NCI-H2227 treated with DMSO at 0.1 percent for 48 hours (cell line): ENCODE data around the gene USP35.
"Not testable (repeated sequence)": the region's sequence is repeated elsewhere in the genome, so short reads cannot be mapped to it uniquely, and the experiment has no call there.

ENCODE experiments used
- DNase-seq: peaks from one replicate; lab custom pipeline; 2025; lab: John Stamatoyannopoulos, UW

Gene USP35

DNA sequence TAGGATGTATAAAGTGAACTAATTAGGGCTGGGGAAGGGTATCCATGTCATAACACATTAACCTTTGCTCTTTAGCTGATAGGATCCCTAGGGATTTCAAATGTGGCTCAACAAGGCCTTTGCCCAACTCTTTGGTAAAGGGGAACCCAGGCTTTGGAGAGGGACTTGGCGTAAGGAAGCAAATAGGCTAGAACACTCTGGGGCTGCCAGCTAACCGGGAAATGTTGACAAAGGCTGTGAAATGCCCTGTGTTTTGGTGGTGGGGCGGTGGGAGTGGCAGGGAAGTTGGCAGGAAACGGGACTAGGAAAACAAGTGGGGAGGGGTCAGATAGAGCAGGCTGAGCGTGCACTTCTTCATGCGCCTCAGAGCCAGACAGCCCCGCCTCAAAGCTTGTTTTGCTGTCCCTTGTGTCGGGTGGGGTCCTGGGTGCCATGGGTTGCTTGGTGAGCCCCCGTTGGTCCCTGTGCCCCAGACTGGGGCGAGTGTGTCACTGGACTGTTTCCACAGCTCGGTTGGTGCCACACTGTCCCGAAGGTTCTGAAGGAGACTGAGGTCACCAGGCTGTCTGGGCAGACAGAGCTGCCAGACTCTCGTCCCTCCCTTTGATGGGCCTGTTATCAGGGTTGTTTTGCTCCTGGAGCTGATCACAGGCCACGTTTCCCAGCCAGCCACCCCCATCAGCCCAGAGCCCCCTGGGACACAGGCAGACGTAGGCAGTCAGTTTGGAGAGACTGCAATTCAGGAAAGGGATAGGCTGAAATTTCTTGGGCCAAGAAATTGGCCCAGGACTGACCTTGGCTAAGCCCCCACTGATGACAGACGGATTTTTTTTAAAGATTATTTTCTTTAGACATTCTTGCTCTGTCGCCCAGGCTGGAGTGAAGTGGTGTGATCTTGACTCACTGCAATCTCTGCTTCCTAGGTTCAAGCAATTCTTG is 19.9 kb upstream of the USP35 start:
- DNase-seq: no peak

DNA sequence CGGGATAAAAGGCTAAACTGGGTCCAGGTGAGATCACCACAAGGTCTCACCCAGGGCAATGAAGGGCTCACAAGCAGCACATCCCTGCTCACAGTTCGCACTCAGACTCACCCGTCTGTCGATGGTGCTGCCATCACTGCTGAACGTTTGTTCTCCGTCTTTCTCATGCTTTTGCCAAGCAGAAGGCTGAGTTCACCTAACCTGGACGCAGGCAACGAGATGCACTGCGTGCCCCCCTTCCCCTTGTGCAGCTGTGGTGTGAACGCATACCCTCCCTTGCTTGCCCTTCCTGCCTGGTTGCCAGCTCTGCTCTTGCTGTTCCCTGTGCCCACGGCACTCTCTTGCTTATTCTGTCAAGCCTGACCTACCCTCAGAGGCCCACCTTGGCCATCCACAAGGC is 18.3 kb upstream of the USP35 start:
- DNase-seq: no peak

DNA sequence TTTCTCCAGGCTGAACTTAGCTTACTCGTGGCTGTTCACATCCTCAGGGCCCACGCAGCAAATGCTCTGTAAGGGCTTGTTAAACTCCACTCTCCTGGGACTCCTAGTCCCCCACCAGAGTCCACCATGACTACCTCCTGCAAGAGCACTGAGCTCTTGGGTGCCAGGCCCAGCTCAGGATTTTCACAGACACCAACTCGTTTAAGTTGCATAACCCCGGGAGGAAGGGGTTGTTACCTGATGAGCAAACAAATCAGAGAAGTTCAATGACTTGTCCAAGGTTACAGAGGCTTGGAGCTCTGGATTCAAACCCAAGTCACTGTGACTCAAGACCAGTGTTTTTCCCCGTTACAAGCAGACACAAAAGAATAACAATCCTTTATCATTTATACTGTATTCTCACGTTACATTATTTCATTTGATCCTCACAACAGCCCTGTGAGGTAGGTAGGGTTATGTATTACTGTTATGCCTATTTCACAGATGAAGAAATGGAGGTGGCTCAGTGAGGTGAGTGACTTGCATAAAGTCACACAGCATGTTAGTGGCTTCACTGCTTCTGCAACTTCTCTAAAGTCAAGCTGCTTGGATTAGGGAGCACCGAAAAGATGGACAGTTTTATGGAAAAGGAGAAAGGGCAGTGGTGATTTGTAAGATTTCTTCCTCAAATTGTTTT is 17.7 kb upstream of the USP35 start:
- no peak for DNase-seq

GRCh38 chr11:78171951-78172350 is 16.8 kb upstream of the USP35 start:
- DNase-seq: no peak

GRCh38 chr11:78175862-78176261 is 12.9 kb upstream of the USP35 start:
- DNase-seq: not testable (repeated sequence)

DNA sequence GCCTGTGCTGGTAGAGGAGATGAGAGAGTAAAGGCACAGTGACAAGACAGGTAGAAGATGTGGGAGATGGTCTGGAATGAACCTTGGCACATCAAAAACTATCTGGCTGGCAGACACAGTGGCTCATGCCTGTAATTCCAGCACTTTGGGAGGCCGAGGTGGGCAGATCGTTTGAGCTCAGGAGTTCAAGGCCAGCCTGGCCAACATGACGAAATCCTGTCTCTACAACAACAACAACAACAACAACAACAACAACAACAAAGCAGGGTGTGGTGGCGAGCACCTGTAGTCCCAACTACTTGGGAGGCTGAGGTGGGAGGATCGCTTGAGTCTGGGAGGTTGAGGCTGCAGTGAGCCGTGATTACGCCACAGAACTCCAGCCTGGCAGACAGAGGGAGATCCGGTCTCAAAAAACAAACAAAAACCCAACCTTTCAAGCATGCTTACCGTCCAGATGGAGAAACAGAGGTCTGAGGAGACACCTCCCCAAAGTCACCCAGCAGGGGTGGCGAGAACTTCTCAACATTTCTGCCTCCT is 12.0 kb upstream of the USP35 start:
- DNase-seq: no peak

DNA sequence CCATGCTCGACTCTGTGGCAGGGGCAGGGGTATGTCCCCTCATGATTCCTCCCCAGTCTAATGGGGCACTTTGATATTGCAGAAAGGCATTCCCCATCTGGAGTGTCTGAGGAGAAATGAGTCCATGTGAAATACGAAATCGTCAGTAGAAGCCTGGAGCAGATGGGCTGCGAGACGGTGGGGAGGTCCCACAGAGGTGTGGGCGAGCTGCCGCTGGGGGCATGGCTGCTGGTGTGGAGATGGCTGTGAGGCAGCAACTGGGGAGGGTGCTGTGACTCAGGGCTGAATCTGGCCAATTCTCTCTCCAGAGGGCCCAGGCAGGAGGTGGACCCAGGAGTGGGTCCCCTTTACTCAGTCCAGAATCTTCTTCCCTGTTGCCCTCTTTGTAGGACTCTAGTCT is 11.5 kb upstream of the USP35 start:
- DNase-seq: no peak

- no peak for DNase-seq
Observed at GRCh38 chr11:78179459-78180071, 9.2 kb upstream of the USP35 start.

DNA sequence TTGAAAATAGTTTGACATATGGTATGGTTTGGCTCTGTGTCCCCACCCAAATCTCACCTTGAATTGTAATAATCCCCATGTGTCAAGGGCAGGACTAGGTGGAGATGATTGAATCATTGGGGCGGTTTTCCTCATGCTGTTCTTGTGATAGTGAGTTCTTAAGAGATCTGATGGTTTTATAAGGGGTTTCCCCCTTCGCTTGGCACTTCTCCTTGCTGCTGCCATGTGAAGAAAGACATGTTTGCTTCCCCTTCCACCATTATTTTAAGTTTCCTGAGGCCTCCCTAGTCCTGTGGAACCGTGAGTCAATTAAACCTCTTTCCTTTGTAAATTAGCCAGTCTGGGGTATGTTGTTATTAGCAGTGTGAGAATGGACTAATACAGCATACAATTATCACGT is 8.0 kb upstream of the USP35 start:
- no peak for DNase-seq

GRCh38 chr11:78181185-78181584 is 7.5 kb upstream of the USP35 start:
- DNase-seq: no peak

DNA sequence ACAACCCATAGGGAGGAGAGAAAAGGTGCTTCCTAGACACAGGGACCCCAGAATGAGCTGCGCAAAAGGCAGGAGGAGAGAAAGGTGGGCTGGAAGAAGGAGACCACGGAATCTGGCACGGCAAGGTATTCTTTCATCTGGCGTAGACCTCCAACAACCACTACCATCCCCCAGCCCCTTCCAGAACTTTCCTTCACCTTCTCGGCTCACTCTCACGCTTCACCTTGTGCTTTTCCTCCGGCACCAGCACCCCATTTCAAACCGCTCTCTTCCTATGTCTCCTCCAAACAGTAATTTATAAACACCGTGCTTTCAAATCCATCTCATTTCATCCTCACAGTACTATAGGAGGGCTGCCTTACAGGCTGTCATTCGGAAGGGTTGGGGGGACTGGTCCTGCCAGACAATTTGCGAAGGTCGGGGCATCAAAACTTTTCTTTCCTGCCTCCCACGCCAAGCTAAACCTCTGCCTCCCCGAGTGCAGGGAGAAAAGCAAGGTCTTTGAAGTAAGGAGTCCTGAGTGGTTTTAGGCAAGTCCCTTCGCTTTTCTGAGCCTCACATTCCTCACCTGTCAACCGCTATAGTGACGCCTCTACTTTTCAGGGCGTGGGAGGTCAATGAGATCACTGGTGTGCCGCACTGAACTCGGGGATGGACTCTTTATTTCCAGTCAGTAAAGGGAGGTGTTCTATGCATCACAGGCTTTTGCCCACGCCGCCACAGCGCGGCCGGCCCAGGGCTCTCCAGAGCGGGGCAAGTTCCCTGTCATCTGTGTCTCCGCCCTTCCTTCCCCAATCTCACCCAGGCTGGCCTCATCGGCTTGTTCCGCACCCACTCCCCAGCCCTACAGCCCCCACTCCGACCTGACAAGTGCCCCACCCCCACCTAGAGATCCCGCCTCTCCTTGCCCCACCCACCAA is 1.1 kb upstream of the USP35 start:
- no peak for DNase-seq

GRCh38 chr11:78189174-78189724 is 530 bp downstream of the USP35 start:
- DNase-seq: no peak

- no peak for DNase-seq
Observed at GRCh38 chr11:78189851-78190250, 1.1 kb downstream of the USP35 start.

GRCh38 chr11:78190374-78190773 is 1.7 kb downstream of the USP35 start:
- DNase-seq: no peak

DNA sequence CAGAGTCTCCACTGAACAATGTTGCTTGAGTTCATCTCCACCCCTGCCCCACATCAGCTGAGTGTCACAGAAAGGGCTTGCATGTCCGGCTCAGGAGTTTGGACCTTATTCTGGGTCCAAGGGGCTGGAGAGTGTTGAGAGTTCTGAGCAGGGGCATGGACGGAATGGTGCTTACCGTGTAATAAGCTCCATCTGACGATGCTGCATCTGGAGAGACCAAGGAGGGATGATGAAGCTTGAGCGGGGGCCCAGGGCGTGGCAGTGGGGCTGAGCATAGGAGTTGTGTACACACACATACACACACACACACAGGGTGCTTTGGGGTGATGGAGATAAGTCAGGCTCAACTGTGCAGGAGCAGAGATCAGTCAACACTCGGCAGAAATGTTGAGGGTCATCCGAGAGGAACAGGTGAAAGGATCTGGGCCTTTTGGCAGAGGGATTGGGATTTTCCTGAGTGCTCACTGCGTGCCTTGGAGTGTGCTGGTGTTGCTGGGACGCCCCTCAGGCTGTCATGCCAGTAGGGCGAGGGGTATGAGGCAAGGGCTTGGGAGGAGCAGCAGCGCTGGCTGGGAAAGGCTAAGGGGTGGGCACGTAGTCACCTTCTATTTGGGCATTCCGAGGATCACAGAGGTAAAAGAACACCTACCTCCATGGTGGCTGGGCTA is 2.3 kb downstream of the USP35 start:
- DNase-seq: no peak

DNA sequence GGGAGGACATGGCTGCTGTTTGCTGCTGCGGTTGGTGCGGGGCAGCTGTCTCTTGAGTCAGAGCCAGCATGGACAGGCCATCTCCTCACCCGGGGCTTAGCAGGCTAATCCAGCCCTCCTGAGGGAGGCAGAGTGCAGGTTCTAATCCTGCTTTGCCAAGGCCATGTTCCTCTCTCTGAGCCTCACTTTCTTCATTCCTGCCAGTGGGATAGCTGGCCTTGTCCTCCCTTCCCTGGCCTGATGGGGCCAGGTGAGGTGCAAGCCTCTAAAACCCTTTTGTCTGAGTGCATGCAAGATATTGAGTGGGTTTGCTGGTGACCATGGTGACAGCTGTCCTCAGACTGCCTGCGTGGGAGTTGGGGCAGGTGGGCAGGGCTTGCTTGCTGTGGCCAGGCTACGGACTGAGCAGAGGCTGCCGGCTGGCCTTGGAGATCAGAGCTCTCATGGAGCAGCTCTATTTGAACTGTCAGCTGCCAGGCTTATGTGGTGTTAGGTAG is 3.6 kb downstream of the USP35 start:
- no peak for DNase-seq

DNA sequence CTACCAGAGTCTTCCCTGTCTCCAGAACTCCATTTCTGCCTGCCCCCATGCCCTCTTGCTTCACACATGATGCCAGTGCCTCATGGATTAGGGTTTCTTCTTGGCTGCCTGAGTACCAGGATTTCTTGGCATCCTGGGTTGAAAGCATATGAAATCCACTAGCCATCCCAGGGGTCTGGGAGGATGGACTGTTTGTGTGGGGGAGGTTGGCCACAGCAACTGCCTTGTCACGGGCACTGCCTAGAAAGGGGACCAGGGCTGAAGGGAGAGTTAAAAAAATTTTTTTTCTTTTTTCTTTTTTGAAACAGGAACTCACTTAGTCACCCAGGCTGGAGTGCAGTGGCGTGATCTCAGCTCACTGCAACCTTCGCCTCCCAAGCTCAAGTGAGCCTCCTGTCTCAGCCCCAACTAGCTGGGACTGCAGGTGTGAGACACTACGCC is 4.2 kb downstream of the USP35 start:
- no peak for DNase-seq

- DNase-seq: no peak
Observed at GRCh38 chr11:78193806-78194205, 5.1 kb downstream of the USP35 start.

- no peak for DNase-seq
Observed at GRCh38 chr11:78194490-78194889, 5.8 kb downstream of the USP35 start.

DNA sequence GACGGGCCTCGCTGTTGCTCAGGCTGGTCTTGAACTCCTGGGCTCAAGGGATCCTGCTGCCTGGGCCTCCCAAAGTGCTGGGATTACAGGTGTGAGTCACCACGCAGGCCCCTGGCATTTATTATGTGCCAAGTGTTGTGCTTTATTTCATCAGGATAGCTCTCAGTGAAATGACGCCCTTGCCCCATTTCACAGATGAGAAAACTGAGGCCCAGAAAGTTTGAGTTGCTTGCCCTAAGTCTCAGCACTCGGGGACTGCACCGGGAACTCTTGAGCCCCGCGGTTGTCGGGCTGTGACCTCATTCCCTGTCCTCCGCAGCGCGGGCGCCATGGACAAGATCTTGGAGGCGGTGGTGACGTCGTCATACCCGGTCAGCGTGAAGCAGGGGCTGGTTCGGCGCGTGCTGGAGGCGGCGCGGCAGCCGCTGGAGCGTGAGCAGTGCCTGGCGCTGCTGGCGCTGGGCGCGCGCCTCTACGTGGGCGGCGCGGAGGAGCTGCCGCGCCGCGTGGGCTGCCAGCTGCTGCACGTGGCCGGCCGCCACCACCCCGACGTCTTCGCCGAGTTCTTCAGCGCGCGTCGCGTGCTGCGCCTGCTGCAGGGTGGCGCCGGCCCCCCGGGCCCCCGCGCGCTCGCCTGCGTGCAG is 7.3 kb downstream of the USP35 start:
- DNase-seq: no peak
